Esophagus (tissue), 2 donors: ENCODE results near the gene ISL2. TPM values are rescaled to one million over a fixed set of nuclear protein-coding genes. Genes with fewer than 3 reads are reported as not detected.

ENCODE experiments used
- H3K27ac ChIP-seq, 2 donors: one replicate each; pipeline ENCODE4 v1.5.1; 2013; ENCODE audit warnings: low read depth in 2 of 2, mild to moderate bottlenecking in 2 of 2, inconsistent platforms in 1 of 2, low read length in 1 of 2, moderate library complexity in 1 of 2
- H3K27me3 ChIP-seq, 2 donors: one replicate each; pipeline ENCODE4 v1.6.1; 2013; ENCODE audit warnings: low read length in 2 of 2, control low read depth in 1 of 2, mild to moderate bottlenecking in 1 of 2; ENCODE audit not compliant: insufficient read depth in 2 of 2, control insufficient read depth in 1 of 2
- H3K36me3 ChIP-seq, 2 donors: one replicate each; pipeline ENCODE4 v1.6.1; 2013; ENCODE audit warnings: low read length in 1 of 2; ENCODE audit not compliant: control insufficient read depth in 2 of 2, insufficient read depth in 2 of 2
- H3K4me1 ChIP-seq, 2 donors: one replicate each; pipeline ENCODE4 v1.6.1; 2013; ENCODE audit warnings: low read length in 1 of 2; ENCODE audit not compliant: control insufficient read depth in 2 of 2, insufficient read depth in 2 of 2
- H3K4me3 ChIP-seq, 2 donors: one replicate each; pipeline ENCODE4 v1.5.1; 2013; ENCODE audit warnings: low read length in 2 of 2, mild to moderate bottlenecking in 2 of 2, low read depth in 1 of 2, moderate library complexity in 1 of 2
- H3K9me3 ChIP-seq, 2 donors: one replicate each; pipeline ENCODE4 v1.6.1; 2013; ENCODE audit warnings: mild to moderate bottlenecking in 2 of 2, low read depth in 1 of 2, low read length in 1 of 2, moderate library complexity in 1 of 2; ENCODE audit not compliant: control insufficient read depth in 2 of 2, insufficient read depth in 1 of 2
- WGBS, 2 donors: extraction: QIAGEN DNeasy Blood & Tissue Kit; methylation state at CpG; one replicate each; pipeline ENCODE4 v1.1.7; 2013; 5-methylcytosine and 5-hydroxymethylcytosine counted together
- polyA plus RNA-seq, 2 donors: library from polyadenylated mRNA; stranded (reverse); fragments of 200-250 nt; gene quantifications; one replicate each; pipeline ENCODE4 v1.2.3, GENCODE V29; 2013
- donor health status: healthy with polysubstance abuse.
- donor health status: Bipolar disorder and iron deficiency.

The ISL2 gene
- polyA plus RNA-seq, 2 donors = 0.24 TPM

GRCh38 chr15:76346669-76347481 is 10.3 kb downstream of the ISL2 start:
- H3K36me3 ChIP-seq = no peaks in the 10 kb centered on the region
- H3K4me1 ChIP-seq = peaks cover 6 to 9% of the 10 kb centered on the region in 2 donors
- H3K9me3 ChIP-seq = no peaks in the 10 kb centered on the region
- H3K27me3 ChIP-seq = peaks cover 0 to 23% of the 10 kb centered on the region in 2 donors
- H3K4me3 ChIP-seq = peak overlapping the region; percentile 60 to 75
- H3K27ac ChIP-seq = peak overlapping the region in 1 of 2 donors; percentile 32
- WGBS, 2 donors = 18 to 19% methylated on average over 65 to 74 of the region's 74 CpGs

DNA sequence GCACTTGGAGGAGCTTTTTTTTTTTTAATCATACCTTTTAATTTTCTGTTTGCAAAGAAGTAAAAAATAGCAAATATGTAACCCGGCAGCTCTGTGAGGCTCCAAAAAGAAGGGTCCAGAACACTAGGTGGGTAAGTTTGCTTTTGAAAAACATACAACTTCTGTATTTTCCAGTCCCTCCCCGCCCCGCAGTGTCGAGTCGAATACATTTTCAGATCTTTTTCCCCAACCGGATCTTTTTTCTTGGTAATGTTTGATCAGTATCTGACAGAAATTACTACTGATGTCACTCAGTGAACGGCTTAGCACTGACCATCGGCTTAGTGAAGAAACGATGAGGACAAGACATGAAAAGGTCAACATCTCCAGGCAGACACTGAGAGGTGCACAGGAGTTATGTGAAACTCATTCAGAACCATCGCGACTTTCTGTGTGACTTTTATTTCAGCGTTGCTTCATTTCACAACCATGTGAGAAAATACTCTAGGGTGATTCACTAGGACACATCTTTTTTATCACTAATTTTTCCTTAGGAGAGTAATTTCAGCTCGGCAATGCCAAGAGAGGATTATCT is 11.0 kb downstream of the ISL2 start:
- Histone ChIP-seq H3K9me3 (no peaks in the 10 kb centered on the region), H3K27me3 (peaks cover 0 to 19% of the 10 kb centered on the region in 2 donors), H3K36me3 (no peaks in the 10 kb centered on the region), H3K4me3 (peak overlapping the region; percentile 22 to 75), H3K4me1 (peaks cover 4 to 9% of the 10 kb centered on the region in 2 donors), H3K27ac (no peak overlapping the region)
- 79 to 80% methylated on average over 13 of the region's 13 CpGs for WGBS, 2 donors

DNA sequence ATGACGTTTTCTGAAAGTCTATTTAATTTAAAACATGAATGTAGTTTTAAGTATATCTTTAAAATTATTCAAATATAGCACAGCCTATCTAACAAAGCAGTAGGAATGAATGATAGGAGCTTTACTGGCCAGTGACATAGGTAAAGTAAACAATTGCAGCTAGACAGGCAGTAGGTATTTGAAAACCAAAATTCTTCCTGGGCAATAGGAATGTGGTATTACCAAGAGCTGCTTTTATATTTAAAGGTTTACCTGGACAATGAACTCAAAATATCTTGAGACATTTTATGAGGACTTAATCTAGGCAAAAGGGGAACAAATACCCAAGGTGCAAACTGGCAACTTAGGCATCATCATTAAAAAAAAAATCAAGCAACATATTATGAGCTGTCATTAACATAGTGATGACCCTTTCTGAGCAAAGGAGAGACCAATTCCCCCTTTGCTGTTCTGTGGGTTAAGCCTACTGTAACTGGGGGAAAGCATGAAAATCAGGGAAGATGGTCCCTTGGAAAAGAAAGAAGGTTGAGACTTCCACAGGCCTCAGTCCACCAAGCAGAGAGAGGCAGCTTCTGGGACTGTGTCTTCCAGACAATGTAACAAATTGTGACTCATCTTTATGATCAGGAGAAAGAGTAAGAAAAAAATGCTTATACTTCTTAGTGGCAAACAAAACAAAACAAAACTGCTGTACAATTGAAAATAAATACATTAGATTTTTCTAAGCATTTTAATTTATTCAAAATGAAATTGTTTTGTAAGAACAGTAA is 12.9 kb downstream of the ISL2 start:
- WGBS, 2 donors = 88 to 95% methylated on average over 1 of the region's 1 CpG
- Histone ChIP-seq H3K36me3 (no peaks in the 10 kb centered on the region), H3K4me3 (no peak overlapping the region)

DNA sequence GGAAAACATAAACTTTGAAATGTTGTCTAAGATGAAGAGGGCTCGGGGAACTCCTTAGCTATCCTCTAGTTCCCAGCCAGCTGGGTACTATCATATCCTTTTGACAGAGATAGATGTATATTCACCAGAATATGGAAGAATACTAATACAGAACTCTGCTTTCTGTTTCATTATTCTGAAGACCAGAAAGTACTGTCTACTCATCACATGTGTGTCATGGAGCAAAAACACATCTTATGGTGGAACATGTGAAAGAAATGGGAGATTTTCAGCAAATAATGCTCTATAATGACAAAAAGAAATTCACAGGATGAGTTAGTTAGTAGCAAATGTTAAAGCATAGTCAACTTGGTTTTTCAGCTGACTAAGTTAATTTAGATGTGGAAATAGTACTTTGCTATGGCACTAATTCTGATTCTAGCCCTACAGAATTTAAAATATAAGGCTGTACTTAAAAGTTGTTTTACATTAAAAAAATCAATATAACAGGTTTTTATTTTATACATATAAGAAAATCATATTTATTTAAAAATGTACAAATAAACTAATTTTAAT is 16.5 kb downstream of the ISL2 start:
- Histone ChIP-seq H3K4me1 (no peaks in the 10 kb centered on the region), H3K4me3 (no peak overlapping the region), H3K27me3 (no peaks in the 10 kb centered on the region), H3K9me3 (no peaks in the 10 kb centered on the region), H3K27ac (no peak overlapping the region), H3K36me3 (peaks cover 0 to 3% of the 10 kb centered on the region in 2 donors)
- WGBS, 2 donors = 95 to 96% methylated on average over 1 of the region's 1 CpG

More for the DNA sequence above, 12.9 kb downstream of the ISL2 start:
- H3K9me3 ChIP-seq = no peaks in the 10 kb centered on the region
- H3K4me1 ChIP-seq = peaks cover 0 to 9% of the 10 kb centered on the region in 2 donors
- H3K27ac ChIP-seq = no peak overlapping the region
- peaks cover 0 to 8% of the 10 kb centered on the region in 2 donors for H3K27me3 ChIP-seq

GRCh38 chr15:76353903-76354302 is 17.3 kb downstream of the ISL2 start:
- 94% methylated on average over 10 of the region's 10 CpGs for WGBS, 2 donors
- H3K27ac ChIP-seq = no peak overlapping the region
- H3K27me3 ChIP-seq = no peaks in the 10 kb centered on the region
- no peaks in the 10 kb centered on the region for H3K4me1 ChIP-seq
- H3K9me3 ChIP-seq = no peaks in the 10 kb centered on the region
- H3K36me3 ChIP-seq = peaks cover 0 to 3% of the 10 kb centered on the region in 2 donors
- no peak overlapping the region for H3K4me3 ChIP-seq

DNA sequence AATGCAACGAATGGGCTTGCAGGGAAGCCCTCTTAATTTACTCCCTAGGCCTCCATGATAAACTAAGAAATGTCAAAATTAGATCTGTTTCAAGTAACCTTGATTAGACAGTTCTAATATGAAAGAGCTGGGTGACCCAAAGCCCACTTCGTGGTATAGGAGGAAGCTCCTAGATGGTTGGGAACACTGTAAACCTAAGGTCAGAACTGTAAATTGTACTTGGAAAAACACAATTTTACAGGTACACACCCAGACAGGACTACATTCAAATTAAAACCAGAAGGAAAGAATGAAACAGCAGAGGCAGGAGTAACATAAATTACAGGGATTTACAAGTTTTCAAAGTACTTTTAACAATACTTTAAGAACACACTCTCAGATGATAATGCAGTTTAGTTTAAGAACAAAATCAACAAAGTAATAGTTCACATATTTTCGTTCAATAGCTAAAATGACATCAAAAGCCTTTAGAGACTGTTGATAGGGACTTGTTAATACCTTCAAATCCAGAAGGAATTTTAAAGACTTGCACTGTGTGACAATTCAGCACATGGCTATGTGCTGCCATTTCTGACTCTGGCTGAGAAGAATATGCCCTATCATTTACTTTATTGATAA is 18.4 kb downstream of the ISL2 start:
- peaks cover 0 to 6% of the 10 kb centered on the region in 2 donors for H3K36me3 ChIP-seq
- H3K9me3 ChIP-seq = no peaks in the 10 kb centered on the region
- H3K4me1 ChIP-seq = no peaks in the 10 kb centered on the region
- WGBS, 2 donors = 87 to 88% methylated on average over 3 of the region's 3 CpGs
- no peak overlapping the region for H3K27ac ChIP-seq
- no peaks in the 10 kb centered on the region for H3K27me3 ChIP-seq
- no peak overlapping the region for H3K4me3 ChIP-seq

GRCh38 chr15:76358453-76358852 is 21.9 kb downstream of the ISL2 start:
- no peak overlapping the region for H3K4me3 ChIP-seq
- WGBS, 2 donors = 96 to 100% methylated on average over 3 of the region's 3 CpGs
- H3K9me3 ChIP-seq = no peaks in the 10 kb centered on the region
- no peaks in the 10 kb centered on the region for H3K4me1 ChIP-seq
- no peaks in the 10 kb centered on the region for H3K27me3 ChIP-seq
- H3K27ac ChIP-seq = no peak overlapping the region
- H3K36me3 ChIP-seq = peaks cover 0 to 6% of the 10 kb centered on the region in 2 donors

DNA sequence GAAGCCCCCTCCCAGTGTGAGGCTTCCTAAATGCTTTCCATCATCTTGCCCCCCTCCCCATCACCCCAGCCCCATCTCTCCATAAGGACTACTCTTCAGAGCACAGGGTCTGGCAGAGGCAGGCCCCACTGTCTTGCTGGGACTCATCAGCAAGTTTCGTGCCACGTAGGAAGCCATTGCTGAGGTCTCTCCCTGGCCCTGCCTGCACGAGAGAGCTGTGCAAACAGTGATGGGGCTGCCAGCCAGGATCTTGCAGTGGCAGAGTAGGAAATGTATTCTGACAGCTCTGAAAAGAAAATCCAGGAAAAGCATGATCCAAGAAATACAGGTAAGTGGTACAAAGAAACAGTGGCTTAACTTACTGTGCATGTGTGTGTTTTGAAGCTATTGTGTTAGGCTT is 22.6 kb downstream of the ISL2 start:
- Histone ChIP-seq H3K27me3 (no peaks in the 10 kb centered on the region), H3K27ac (no peak overlapping the region), H3K4me3 (no peak overlapping the region), H3K4me1 (no peaks in the 10 kb centered on the region), H3K9me3 (no peaks in the 10 kb centered on the region), H3K36me3 (peaks cover 0 to 6% of the 10 kb centered on the region in 2 donors)
- WGBS, 2 donors = 49 to 57% methylated on average over 3 of the region's 3 CpGs

DNA sequence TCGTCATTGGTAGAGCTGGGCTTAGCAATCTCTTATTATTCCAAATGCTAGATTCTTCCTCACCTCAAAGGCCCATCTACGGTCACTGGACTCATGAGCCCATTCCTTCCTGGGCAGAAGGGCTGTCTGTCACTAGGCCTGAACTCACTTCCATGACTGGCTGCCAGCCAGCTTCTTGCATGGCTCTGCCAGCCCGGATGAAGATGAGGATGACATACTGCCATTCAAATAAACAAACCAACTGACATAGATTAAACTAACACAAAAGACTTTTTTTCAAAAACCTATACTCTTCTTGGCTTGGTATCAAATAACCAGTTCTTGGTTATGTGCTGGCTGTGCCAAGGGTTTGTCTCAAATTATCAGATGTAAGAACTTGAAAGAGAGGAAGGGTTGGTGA is 23.8 kb downstream of the ISL2 start:
- H3K36me3 ChIP-seq = peaks cover 0 to 6% of the 10 kb centered on the region in 2 donors
- 78 to 84% methylated on average over 3 of the region's 3 CpGs for WGBS, 2 donors
- H3K27ac ChIP-seq = no peak overlapping the region
- no peaks in the 10 kb centered on the region for H3K4me1 ChIP-seq
- H3K9me3 ChIP-seq = no peaks in the 10 kb centered on the region
- no peak overlapping the region for H3K4me3 ChIP-seq
- H3K27me3 ChIP-seq = no peaks in the 10 kb centered on the region
